ENCODE results near the gene YIF1B. TPM values are rescaled to one million over a fixed set of nuclear protein-coding genes. Genes with fewer than 3 reads are reported as not detected.

The YIF1B gene
- total RNA-seq, 3 donors from 2014 or later (not counting 1 experiment from before 2014, with no cell fraction given) = 23.2 to 28.4 (median 24.1) TPM

DNA sequence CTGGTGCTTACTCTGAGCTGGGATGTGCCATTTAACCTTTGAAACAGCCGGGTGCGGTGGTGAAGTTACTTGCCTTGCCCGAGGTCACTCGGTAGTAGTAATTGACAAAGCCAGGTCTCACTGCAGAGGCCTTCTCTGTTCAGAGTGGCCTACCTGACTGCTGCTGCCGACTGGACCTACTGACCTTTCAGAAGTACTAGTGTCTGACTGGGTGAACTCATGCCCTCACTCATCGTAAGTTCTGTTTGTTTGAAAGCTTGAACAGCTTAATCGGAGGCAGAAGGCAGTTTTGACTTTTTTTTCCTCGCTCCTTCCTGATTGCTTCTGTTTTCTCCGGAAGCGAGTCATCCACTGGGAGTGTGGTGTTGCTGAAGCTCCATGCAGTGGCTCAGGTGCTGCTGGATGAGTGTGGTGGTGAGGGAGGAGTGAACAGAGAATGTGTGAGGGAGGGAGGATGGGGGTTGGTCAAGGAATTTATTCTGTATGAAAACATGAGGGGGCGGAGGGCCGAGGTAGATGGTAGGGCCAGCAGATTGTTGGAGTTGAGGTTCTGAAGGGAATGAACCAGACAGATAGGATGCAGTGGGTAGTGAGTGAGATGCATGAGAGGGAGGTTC is 48.7 kb downstream of the YIF1B start:
- ATAC-seq = no peak
- Mint-ChIP-seq H3K9me3 (no peaks in the 10 kb centered on the region), H3K4me3 (no peak overlapping the region), H3K36me3 (no peaks in the 10 kb centered on the region), H3K27me3 (ENCODE audit: low read depth in 2 of 2) (peaks cover 23 to 31% of the 10 kb centered on the region in 2 donors), H3K4me1 (peaks cover 12% of the 10 kb centered on the region in 2 donors), H3K27ac (no peak overlapping the region)
- H3K4me1 ChIP-seq (ENCODE audit: control insufficient read depth, insufficient read depth, low read length) = peaks cover 18% of the 10 kb centered on the region
- no peaks in the 10 kb centered on the region for H3K27me3 ChIP-seq (ENCODE audit: control insufficient read depth, insufficient read depth, low read length)
- no peak for TF ChIP-seq CTCF (IDR thresholded peaks at IDR 0.05)
- intact Hi-C loops (cut with micrococcal nuclease) = no loop called here
- 85% methylated on average over 12 of the region's 12 CpGs for WGBS (ENCODE audit: insufficient coverage)
- no peaks in the 10 kb centered on the region for H3K9me3 ChIP-seq (ENCODE audit: control insufficient read depth, insufficient read depth, low read length)
- no peak for DNase-seq
- H3K4me3 ChIP-seq (ENCODE audit: low read length) = no peak overlapping the region
- no peak overlapping the region for H3K27ac ChIP-seq (ENCODE audit: low read length)
- no peaks in the 10 kb centered on the region for H3K36me3 ChIP-seq (ENCODE audit: control insufficient read depth, insufficient read depth, low read length)

GRCh38 chr19:38265921-38266429 is 49.8 kb downstream of the YIF1B start:
- Mint-ChIP-seq H3K9me3 (no peaks in the 10 kb centered on the region), H3K36me3 (no peaks in the 10 kb centered on the region), H3K27ac (no peak overlapping the region), H3K27me3 (ENCODE audit: low read depth in 2 of 2) (peaks cover 23 to 31% of the 10 kb centered on the region in 2 donors), H3K4me3 (no peak overlapping the region), H3K4me1 (peaks cover 12% of the 10 kb centered on the region in 2 donors)
- Histone ChIP-seq H3K4me1 (ENCODE audit: control insufficient read depth, insufficient read depth, low read length) (peaks cover 18% of the 10 kb centered on the region), H3K36me3 (ENCODE audit: control insufficient read depth, insufficient read depth, low read length) (no peaks in the 10 kb centered on the region), H3K9me3 (ENCODE audit: control insufficient read depth, insufficient read depth, low read length) (no peaks in the 10 kb centered on the region), H3K4me3 (ENCODE audit: low read length) (no peak overlapping the region), H3K27me3 (ENCODE audit: control insufficient read depth, insufficient read depth, low read length) (no peaks in the 10 kb centered on the region), H3K27ac (ENCODE audit: low read length) (no peak overlapping the region)
- intact Hi-C loops (cut with micrococcal nuclease) = no loop called here
- no peak for TF ChIP-seq CTCF (IDR thresholded peaks at IDR 0.05)
- WGBS (ENCODE audit: insufficient coverage) = 91% methylated on average over 12 of the region's 12 CpGs
- ATAC-seq = no peak
- DNase-seq = no peak

- Histone ChIP-seq H3K4me3 (ENCODE audit: low read length) (peak overlapping the region; percentile 55), H3K36me3 (ENCODE audit: control insufficient read depth, insufficient read depth, low read length) (no peaks in the 10 kb centered on the region), H3K27me3 (ENCODE audit: control insufficient read depth, insufficient read depth, low read length) (no peaks in the 10 kb centered on the region), H3K4me1 (ENCODE audit: control insufficient read depth, insufficient read depth, low read length) (peaks cover 18% of the 10 kb centered on the region), H3K27ac (ENCODE audit: low read length) (peak overlapping the region; percentile 70), H3K9me3 (ENCODE audit: control insufficient read depth, insufficient read depth, low read length) (no peaks in the 10 kb centered on the region)
- Mint-ChIP-seq H3K27me3 (ENCODE audit: low read depth in 2 of 2) (peaks cover 23 to 31% of the 10 kb centered on the region in 2 donors), H3K36me3 (no peaks in the 10 kb centered on the region), H3K4me3 (peak overlapping the region; percentile 80), H3K4me1 (peaks cover 12% of the 10 kb centered on the region in 2 donors), H3K27ac (no peak overlapping the region), H3K9me3 (no peaks in the 10 kb centered on the region)
- WGBS (ENCODE audit: insufficient coverage) = 18% methylated on average over 13 of the region's 14 CpGs
- intact Hi-C loops (cut with micrococcal nuclease) = no loop called here
- peak in 1 of 2 donors; percentile 49 for DNase-seq
- ATAC-seq = no peak
- TF ChIP-seq CTCF (IDR thresholded peaks at IDR 0.05) = no peak
Measured at GRCh38 chr19:38265213-38265861, 50.4 kb downstream of the YIF1B start.

Measured in natural killer cell (primary cell).